Fibroblast of skin of right quadriceps (primary cell): ENCODE results near the gene KLF7.

Experiments
- DNase-seq: peaks from one replicate; pipeline ENCODE4 v3.0.0-alpha.2; 2013

KLF7 gene

GRCh38 chr2:207165121-207166038, at the start of gene KLF7:
Gene KLF7, minus strand, starts transcription at chr2:207165948. Its CDS starts 380 bp downstream, at chr2:207165568.
- no peak for DNase-seq

- no peak for DNase-seq
Observed at GRCh38 chr2:207215308-207215707, 49.6 kb upstream of the KLF7 start.

DNA sequence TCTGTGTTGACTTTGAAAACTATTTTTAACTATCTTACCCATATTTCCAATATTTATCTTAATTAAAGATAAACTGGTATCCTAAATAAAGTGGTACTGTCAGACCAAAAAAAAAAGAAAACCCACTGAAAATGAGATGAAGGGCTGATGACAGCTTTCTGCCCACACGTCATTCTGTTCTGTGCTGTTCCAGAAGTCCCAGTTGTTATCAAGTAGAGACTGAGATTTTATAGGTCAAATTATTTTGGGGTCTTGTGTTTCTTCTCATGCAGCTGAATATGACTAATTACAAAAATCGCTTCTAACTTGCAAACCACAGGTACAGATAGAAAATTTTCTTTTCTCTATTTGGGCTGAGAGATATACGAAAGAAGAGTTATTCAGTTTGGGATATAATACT, 48.7 kb upstream of the KLF7 start:
- DNase-seq = no peak

GRCh38 chr2:207206011-207206410, 40.3 kb upstream of the KLF7 start:
- DNase-seq = no peak

GRCh38 chr2:207205173-207205957, 39.6 kb upstream of the KLF7 start:
- no peak for DNase-seq

DNA sequence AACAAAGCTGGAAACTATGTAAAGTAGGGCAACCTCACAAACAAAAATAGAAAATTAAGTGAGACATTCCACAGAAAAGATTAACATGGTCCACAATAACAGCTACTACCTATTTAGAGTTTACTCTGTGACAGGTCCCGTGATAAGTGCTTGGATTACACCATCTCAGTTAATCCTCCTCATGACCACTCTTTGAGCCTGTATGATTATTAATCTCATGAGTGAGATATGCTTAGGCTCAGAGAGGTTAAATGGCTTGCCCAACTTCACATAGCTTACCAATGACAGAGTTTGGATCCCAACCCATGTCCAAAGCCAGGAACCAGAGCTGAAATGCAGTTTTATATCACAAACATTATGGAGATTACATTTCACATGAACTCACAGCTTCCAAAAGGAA, 37.3 kb upstream of the KLF7 start:
- DNase-seq = no peak

GRCh38 chr2:207202645-207203044, 36.9 kb upstream of the KLF7 start:
- peak; percentile 59 for DNase-seq

DNA sequence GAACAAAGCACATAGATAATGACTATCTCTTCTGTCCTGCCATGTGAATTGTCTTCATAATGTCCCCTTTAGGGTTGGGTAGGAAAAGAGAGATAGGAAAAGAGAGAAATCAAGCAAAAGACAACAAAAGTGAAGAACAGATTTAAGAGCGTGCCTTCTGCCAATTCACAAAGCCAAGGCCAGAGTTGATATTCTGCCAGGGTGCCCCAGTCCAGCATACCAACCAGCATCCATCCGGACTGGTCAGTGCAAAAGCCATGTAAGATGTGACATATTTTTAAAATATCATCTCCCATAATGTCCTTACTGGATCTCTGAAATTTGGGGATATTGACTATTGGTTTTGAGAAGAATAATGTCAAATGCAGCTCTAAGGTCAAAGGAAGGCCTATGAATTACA, 35.7 kb upstream of the KLF7 start:
- no peak for DNase-seq

DNA sequence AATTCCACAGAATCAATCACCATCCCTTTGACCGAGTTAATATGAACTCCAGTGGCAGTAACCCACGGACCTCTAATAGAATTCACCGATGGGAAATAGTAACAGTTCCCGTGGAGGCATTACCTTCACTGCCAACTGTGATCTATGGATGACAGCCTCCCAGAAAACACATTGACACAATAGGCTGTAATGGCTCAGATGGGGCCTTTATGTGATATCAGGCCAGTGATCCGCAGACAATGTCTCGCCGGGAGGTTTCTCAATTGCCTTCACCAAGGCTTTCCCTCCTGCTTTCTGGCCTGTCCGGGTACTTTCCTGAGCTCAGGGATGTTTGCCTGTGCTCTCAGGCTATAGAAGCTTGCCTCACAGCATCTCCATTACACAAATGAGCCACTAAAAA, 34.4 kb upstream of the KLF7 start:
- DNase-seq = no peak

DNA sequence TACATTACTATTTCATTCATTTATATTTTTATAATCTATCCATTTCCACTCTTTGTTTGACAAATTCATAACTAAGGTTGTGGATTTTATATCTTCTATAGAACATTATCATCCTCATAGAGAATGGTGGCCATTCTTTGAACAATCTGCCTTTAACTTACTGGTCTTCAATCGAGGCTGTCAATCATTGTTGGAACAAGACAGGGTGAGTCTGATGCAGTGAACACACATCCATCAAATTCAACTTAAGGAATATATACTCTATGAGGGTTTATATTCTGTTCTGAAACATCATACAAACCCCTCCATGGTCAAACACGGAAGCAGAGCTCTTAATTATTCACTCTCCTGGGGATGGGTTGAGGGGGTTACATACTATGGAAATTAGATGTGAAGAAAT, 28.3 kb upstream of the KLF7 start:
- no peak for DNase-seq

DNA sequence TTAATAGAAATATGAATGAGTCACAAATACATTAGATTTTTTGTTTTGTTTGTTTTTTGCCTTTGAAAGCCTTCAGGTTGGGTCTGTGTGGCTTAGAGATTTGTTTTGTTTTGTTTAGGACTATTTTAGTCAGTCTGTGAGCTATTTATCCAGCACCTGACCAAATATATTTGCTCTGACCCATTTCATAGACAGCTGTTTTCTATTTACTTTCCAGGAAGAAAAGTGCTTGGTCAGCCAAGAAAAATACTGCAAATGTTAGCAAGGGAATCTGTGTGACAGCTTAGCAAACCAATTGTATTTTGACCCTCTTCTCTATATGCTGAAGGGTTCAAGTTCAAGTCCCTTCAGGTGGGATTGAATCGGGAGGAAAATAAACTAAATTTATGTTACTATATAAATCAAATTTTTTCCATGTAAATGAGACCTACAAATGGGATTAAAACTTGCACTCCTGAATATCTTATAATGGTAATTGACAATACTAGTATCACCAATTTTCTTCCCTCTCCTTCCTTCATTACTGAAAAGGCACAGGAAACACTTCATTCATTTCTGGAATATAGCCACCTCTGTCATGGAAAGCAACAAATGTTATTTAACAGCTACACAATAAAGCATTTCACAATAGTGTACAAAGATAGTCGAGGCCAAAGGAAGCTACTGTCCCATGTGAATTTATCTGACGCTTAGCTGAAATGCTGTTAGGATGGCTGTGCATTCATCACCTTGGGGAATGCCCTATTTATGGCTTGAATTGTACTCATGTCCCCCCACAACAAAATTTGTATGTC, 23.1 kb upstream of the KLF7 start:
- peak; percentile 68 for DNase-seq

GRCh38 chr2:207185372-207185771, 19.6 kb upstream of the KLF7 start:
- DNase-seq = no peak

- DNase-seq = peak; percentile 41
Observed at GRCh38 chr2:207184768-207185167, 19.0 kb upstream of the KLF7 start.

DNA sequence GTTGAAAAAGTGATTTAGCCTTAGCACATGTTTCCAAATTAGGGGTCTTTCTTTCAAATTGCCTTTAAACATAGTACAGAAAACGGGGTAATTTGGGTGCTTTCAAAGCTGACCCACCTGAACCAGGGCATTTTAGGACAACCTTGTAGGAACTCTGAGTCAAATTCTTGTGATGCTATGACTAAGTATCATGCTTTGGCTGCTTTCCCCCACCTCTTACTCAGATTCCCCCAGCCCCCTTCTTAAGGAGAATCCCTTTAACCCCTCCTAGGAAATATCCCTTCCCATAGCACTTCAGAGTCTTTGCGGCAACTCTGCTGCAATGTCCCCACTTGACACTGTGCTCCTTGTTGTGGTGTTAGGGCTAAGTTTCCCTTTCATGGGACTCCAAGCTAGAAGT, 18.6 kb upstream of the KLF7 start:
- DNase-seq = peak; percentile 68

GRCh38 chr2:207183506-207183905, 17.8 kb upstream of the KLF7 start:
- no peak for DNase-seq

- peak; percentile 62 for DNase-seq
Observed at GRCh38 chr2:207182911-207183310, 17.2 kb upstream of the KLF7 start.

- no peak for DNase-seq
Observed at GRCh38 chr2:207181526-207182274, 16.0 kb upstream of the KLF7 start.

GRCh38 chr2:207180741-207181140, 15.0 kb upstream of the KLF7 start:
- peak; percentile 47 for DNase-seq

GRCh38 chr2:207176247-207176646, 10.5 kb upstream of the KLF7 start:
- DNase-seq = no peak

- DNase-seq = no peak
Observed at GRCh38 chr2:207173641-207174040, 7.9 kb upstream of the KLF7 start.

- peak; percentile 81 for DNase-seq
Observed at GRCh38 chr2:207167099-207167923, 1.6 kb upstream of the KLF7 start.
